HG02763 (cell line): ENCODE results near the gene MITD1.
"Not testable (repeated sequence)": the region's sequence is repeated elsewhere in the genome, so short reads cannot be mapped to it uniquely, and the experiment has no call there.

ENCODE experiments used
- ATAC-seq: cut with Tn5 transposase; IDR thresholded peaks from one replicate; pipeline ENCODE4 v1.9.1; 2021; ENCODE audit warnings: mild to moderate bottlenecking, moderate library complexity; ENCODE audit not compliant: unreplicated experiment

Gene MITD1

GRCh38 chr2:99154643-99155536, 26.0 kb downstream of the MITD1 start, which contains the start of the genes LIPT1 and TSGA10:
Gene LIPT1, plus strand, starts transcription at chr2:99154967. Its CDS starts 6,991 bp downstream, at chr2:99161958.
Gene TSGA10, minus strand, starts transcription at chr2:99154942. Its CDS starts 45,503 bp downstream, at chr2:99109439.
- peak; percentile 99 for ATAC-seq

GRCh38 chr2:99153921-99154604, 26.8 kb downstream of the MITD1 start:
- ATAC-seq = no peak

GRCh38 chr2:99152199-99152895, 28.5 kb downstream of the MITD1 start:
- ATAC-seq = no peak

GRCh38 chr2:99150706-99151105, 30.2 kb downstream of the MITD1 start:
- no peak for ATAC-seq

- ATAC-seq = peak; percentile 88
Observed at GRCh38 chr2:99141110-99142108, 39.4 kb downstream of the MITD1 start, which contains the start of gene C2orf15. Gene C2orf15, plus strand, starts transcription at chr2:99141707. Its CDS starts 8,852 bp downstream, at chr2:99150559.

GRCh38 chr2:99140860-99141109, 40.1 kb downstream of the MITD1 start:
- ATAC-seq = peak; percentile 25

GRCh38 chr2:99140056-99140859, 40.6 kb downstream of the MITD1 start:
- ATAC-seq = no peak

GRCh38 chr2:99139003-99139402, 41.9 kb downstream of the MITD1 start:
- no peak for ATAC-seq

GRCh38 chr2:99135044-99135556, 45.8 kb downstream of the MITD1 start:
- ATAC-seq = not testable (repeated sequence)

GRCh38 chr2:99127981-99128380, 52.9 kb downstream of the MITD1 start:
- ATAC-seq = no peak
